Measurements from ENCODE around the gene SLC27A5.

The SLC27A5 gene

DNA sequence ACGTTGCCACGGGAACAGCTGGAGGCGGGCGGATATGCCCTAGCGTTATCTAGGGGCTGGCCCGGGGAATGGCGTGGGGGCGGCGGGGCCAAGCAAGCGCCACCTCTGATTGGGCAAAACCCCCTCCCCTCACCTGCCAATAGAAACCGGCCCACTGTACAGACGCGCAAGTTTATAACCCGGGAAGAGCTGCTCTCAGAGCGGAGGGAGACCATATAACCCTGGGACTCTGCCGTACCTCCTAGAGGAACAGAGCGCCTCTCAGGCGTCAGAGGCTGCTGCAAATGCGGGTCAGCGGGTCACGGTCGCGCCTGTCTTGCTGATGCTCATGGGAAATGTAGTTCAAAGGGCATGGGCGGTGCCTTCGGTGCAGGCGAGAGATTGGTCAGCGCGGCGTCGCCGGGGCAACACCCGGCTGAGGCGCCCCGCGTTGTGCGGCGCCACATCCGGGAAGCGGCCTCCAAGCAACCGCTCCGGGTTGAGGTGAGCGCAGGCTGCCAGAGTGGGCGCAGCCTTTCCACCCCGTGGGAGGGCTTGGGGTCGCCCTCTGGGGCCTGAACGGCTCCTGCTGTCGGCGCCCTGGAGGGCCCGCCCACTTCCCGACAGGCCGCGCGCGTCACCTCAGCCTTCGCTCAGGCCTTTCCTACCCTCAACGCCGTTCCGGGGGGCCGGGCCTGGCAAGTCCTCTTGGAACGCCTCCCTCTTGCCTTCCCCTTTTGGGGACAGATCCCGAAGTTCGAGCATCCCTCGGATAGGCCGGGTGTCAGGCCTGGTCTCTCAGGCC, 35.9 kb downstream of the SLC27A5 start, which contains the start of gene ZNF446:
ZNF446 (plus strand) TSS at position 639 of the 784 bp plus-strand sequence. CDS start 867 bp downstream, outside the sequence.
- H3K4me1 ChIP-seq (ENCODE audit: insufficient read depth, low read length): peaks cover 38% of the 10 kb centered on the region
- H4K20me1 ChIP-seq (ENCODE audit: insufficient read depth, low read length): peaks cover 8% of the 10 kb centered on the region; the same call in 1 of the 2 replicates
- TF ChIP-seq, protein P1, sequence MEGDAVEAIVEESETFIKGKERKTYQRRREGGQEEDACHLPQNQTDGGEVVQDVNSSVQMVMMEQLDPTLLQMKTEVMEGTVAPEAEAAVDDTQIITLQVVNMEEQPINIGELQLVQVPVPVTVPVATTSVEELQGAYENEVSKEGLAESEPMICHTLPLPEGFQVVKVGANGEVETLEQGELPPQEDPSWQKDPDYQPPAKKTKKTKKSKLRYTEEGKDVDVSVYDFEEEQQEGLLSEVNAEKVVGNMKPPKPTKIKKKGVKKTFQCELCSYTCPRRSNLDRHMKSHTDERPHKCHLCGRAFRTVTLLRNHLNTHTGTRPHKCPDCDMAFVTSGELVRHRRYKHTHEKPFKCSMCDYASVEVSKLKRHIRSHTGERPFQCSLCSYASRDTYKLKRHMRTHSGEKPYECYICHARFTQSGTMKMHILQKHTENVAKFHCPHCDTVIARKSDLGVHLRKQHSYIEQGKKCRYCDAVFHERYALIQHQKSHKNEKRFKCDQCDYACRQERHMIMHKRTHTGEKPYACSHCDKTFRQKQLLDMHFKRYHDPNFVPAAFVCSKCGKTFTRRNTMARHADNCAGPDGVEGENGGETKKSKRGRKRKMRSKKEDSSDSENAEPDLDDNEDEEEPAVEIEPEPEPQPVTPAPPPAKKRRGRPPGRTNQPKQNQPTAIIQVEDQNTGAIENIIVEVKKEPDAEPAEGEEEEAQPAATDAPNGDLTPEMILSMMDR (IDR thresholded peaks at IDR 0.05; ENCODE audit: borderline replicate concordance, extremely low read depth, low read length, poor library complexity, severe bottlenecking): peak; percentile 24
- no peak for TF ChIP-seq EZH2 (IDR thresholded peaks at IDR 0.05; ENCODE audit: borderline replicate concordance, low read depth, low read length, severe bottlenecking)
- peak within 1 kb of the TSS; percentile 94 for H3K9ac ChIP-seq (ENCODE audit: low read depth, low read length)
- no peaks in the 10 kb centered on the region for H3K9me3 ChIP-seq (ENCODE audit: insufficient read depth, low read length, severe bottlenecking)
- no peaks in the 10 kb centered on the region for H3K27me3 ChIP-seq (ENCODE audit: insufficient read depth, low read length, poor library complexity)
- DNase-seq (peak; percentile 99), ATAC-seq (ENCODE audit: insufficient read depth, low read depth) (peak; percentile 90)
- peak within 1 kb of the TSS; percentile 95 for H2AFZ ChIP-seq (ENCODE audit: low read depth, low read length)
- H3K36me3 ChIP-seq (ENCODE audit: insufficient read depth, low read length): peaks cover 44% of the 10 kb centered on the region
- H3K27ac ChIP-seq (ENCODE audit: low read length): peak within 1 kb of the TSS; percentile 92
- peak within 1 kb of the TSS; percentile 65 to 88 for H3K4me3 ChIP-seq (ENCODE audit: low read depth in 1 of 2, low read length in 2 of 2)
- H3K79me2 ChIP-seq (ENCODE audit: insufficient read depth, low read length): 0 out of 2 replicates have a peak, but pooled peaks cover 8% of the 10 kb centered on the region
- peak within 1 kb of the TSS; percentile 96 for H3K4me2 ChIP-seq (ENCODE audit: insufficient read depth, low read length)

GRCh38 chr19:58474997-58475713, 36.6 kb downstream of the SLC27A5 start:
- Histone ChIP-seq H3K9ac (ENCODE audit: low read depth, low read length) (peak overlapping the region; percentile 94), H3K4me2 (ENCODE audit: insufficient read depth, low read length) (peak overlapping the region; percentile 96), H3K36me3 (ENCODE audit: insufficient read depth, low read length) (peaks cover 43% of the 10 kb centered on the region), H3K27ac (ENCODE audit: low read length) (peak overlapping the region; percentile 92), H2AFZ (ENCODE audit: low read depth, low read length) (peak overlapping the region; percentile 81), H4K20me1 (ENCODE audit: insufficient read depth, low read length) (peaks cover 8% of the 10 kb centered on the region; the same call in 1 of the 2 replicates), H3K4me3 (ENCODE audit: low read depth in 1 of 2, low read length in 2 of 2) (peak overlapping the region; percentile 36 to 88; a peak in 3 of 4 replicates), H3K4me1 (ENCODE audit: insufficient read depth, low read length) (peaks cover 38% of the 10 kb centered on the region), H3K27me3 (ENCODE audit: insufficient read depth, low read length, poor library complexity) (no peaks in the 10 kb centered on the region), H3K79me2 (ENCODE audit: insufficient read depth, low read length) (0 out of 2 replicates have a peak, but pooled peaks cover 8% of the 10 kb centered on the region), H3K9me3 (ENCODE audit: insufficient read depth, low read length, severe bottlenecking) (no peaks in the 10 kb centered on the region)
- ATAC-seq (ENCODE audit: insufficient read depth, low read depth) (peak; percentile 3), DNase-seq (no peak)
- TF ChIP-seq, protein P1 (IDR thresholded peaks at IDR 0.05; ENCODE audit: borderline replicate concordance, extremely low read depth, low read length, poor library complexity, severe bottlenecking): no peak
- no peak for TF ChIP-seq EZH2 (IDR thresholded peaks at IDR 0.05; ENCODE audit: borderline replicate concordance, low read depth, low read length, severe bottlenecking)

DNA sequence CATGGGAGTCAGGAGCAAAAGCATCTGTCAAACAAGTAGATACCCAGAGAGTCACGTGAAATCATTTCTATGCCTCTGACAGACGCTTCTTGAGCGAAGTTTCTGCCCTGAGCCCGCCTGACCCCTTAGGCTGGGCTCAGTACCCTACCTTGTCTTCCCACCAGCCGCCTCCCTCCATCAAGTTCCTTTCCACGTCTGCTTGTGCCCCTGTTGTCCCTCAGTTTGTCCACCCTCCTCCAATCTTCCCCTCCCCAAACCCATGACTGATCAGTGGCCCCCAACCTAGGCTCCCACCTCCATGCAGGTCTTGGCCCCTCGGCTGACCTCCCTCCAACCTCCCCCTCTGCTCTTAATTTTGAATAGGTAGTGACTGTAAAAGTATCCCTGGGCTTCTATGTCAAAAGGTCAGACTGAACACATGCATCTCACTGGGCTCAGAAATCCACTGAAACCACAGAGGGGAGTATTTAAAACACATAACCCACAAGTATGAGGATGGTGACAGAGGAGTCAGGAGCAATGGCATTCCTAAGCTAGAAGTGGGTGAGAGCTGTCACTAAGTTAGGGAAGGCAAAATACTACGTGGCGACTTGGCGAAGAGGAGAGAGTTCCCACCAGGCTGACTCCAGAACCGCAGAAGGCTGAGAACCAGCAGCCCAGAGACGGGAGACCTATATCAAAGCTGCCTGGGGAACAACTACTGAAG, 37.3 kb downstream of the SLC27A5 start:
- no peaks in the 10 kb centered on the region for H3K27me3 ChIP-seq (ENCODE audit: insufficient read depth, low read length, poor library complexity)
- DNase-seq: no peak
- H3K4me1 ChIP-seq (ENCODE audit: insufficient read depth, low read length): peaks cover 38% of the 10 kb centered on the region
- peak overlapping the region; percentile 96 for H3K4me2 ChIP-seq (ENCODE audit: insufficient read depth, low read length)
- peak overlapping the region in 1 of 2 experiments; percentile 88; a peak in 2 of 4 replicates for H3K4me3 ChIP-seq (ENCODE audit: low read depth in 1 of 2, low read length in 2 of 2)
- no peak for TF ChIP-seq EZH2 (IDR thresholded peaks at IDR 0.05; ENCODE audit: borderline replicate concordance, low read depth, low read length, severe bottlenecking)
- TF ChIP-seq, protein P1 (IDR thresholded peaks at IDR 0.05; ENCODE audit: borderline replicate concordance, extremely low read depth, low read length, poor library complexity, severe bottlenecking): no peak
- H3K9me3 ChIP-seq (ENCODE audit: insufficient read depth, low read length, severe bottlenecking): no peaks in the 10 kb centered on the region
- no peak for ATAC-seq (ENCODE audit: insufficient read depth, low read depth)
- peaks cover 10% of the 10 kb centered on the region for H4K20me1 ChIP-seq (ENCODE audit: insufficient read depth, low read length)
- peaks cover 10% of the 10 kb centered on the region for H3K79me2 ChIP-seq (ENCODE audit: insufficient read depth, low read length)
- peak overlapping the region; percentile 94; the same call in 1 of the 2 replicates for H3K9ac ChIP-seq (ENCODE audit: low read depth, low read length)
- H3K36me3 ChIP-seq (ENCODE audit: insufficient read depth, low read length): peaks cover 45% of the 10 kb centered on the region
- peak overlapping the region; percentile 92; the same call in 1 of the 2 replicates for H3K27ac ChIP-seq (ENCODE audit: low read length)
- no peak overlapping the region for H2AFZ ChIP-seq (ENCODE audit: low read depth, low read length)

All from DND-41 (cell line).